PFSK-1 (cell line): ENCODE results near the gene ILF3.

ENCODE experiments used
- FOXP2 ChIP-seq: optimal IDR thresholded peaks from 2 replicates; pipeline ENCODE3; 2011; ENCODE audit warnings: borderline replicate concordance, control low read depth, inconsistent platforms; ENCODE audit not compliant: insufficient read depth; ENCODE audit errors: extremely low read length, extremely low read depth
- POLR2AphosphoS5 ChIP-seq: IDR thresholded peaks from 2 replicates; pipeline ENCODE4 v1.6.1; 2012; ENCODE audit warnings: low read depth, mild to moderate bottlenecking, control low read depth, low read length, moderate library complexity
- SIN3A ChIP-seq: IDR thresholded peaks from 2 replicates; pipeline ENCODE4 v1.6.1; 2012; ENCODE audit warnings: mild to moderate bottlenecking, low read length, moderate library complexity, borderline replicate concordance; ENCODE audit not compliant: insufficient read depth
- TAF1 ChIP-seq: IDR thresholded peaks from 2 replicates; pipeline ENCODE4 v1.6.1; 2012; ENCODE audit warnings: low read length, control low read depth, borderline replicate concordance; ENCODE audit not compliant: insufficient read depth
- TF ChIP-seq, protein P1 (sequence below), 2 experiments: IDR thresholded peaks; 2 replicates each; pipeline versions ENCODE4 v1.6.1 to v1.8.0; 2011 to 2012; ENCODE audit warnings: low read depth in 2 of 2, low read length in 2 of 2, control low read depth in 1 of 2, inconsistent platforms in 1 of 2, mild to moderate bottlenecking in 1 of 2, moderate library complexity in 1 of 2; ENCODE audit not compliant: insufficient read depth in 1 of 2

The ILF3 gene

DNA sequence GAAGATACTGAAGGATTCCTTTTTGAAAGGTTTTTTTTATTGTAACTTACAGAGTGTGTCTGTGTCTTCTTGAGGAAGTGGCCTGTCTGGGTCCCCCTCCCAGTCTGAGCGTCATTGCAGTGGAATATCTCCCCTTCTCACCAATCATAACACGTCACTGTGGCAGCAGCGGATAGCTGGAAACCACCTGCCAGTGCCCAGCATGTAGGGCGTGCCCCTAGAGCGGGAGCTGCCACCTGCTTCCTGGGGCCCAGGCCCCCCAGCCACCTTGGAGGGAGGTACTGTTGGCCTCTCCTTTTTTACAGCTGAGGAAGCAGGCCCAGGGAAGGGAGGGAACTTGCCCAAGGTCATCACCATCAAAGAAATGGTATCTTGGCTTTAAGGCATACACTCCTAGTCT, 59.2 kb downstream of the ILF3 start:
- TF ChIP-seq SIN3A (no peak), POLR2AphosphoS5 (no peak), TAF1 (no peak), FOXP2 (no peak)
- TF ChIP-seq, protein P1, sequence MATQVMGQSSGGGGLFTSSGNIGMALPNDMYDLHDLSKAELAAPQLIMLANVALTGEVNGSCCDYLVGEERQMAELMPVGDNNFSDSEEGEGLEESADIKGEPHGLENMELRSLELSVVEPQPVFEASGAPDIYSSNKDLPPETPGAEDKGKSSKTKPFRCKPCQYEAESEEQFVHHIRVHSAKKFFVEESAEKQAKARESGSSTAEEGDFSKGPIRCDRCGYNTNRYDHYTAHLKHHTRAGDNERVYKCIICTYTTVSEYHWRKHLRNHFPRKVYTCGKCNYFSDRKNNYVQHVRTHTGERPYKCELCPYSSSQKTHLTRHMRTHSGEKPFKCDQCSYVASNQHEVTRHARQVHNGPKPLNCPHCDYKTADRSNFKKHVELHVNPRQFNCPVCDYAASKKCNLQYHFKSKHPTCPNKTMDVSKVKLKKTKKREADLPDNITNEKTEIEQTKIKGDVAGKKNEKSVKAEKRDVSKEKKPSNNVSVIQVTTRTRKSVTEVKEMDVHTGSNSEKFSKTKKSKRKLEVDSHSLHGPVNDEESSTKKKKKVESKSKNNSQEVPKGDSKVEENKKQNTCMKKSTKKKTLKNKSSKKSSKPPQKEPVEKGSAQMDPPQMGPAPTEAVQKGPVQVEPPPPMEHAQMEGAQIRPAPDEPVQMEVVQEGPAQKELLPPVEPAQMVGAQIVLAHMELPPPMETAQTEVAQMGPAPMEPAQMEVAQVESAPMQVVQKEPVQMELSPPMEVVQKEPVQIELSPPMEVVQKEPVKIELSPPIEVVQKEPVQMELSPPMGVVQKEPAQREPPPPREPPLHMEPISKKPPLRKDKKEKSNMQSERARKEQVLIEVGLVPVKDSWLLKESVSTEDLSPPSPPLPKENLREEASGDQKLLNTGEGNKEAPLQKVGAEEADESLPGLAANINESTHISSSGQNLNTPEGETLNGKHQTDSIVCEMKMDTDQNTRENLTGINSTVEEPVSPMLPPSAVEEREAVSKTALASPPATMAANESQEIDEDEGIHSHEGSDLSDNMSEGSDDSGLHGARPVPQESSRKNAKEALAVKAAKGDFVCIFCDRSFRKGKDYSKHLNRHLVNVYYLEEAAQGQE (IDR thresholded peaks at IDR 0.05; ENCODE audit: insufficient read depth in 1 of 2, low read depth in 2 of 2, low read length in 2 of 2), result no peak

GRCh38 chr19:10717054-10717355, 62.9 kb downstream of the ILF3 start:
- TF ChIP-seq SIN3A (no peak), POLR2AphosphoS5 (no peak), TAF1 (no peak), FOXP2 (no peak)
- TF ChIP-seq, protein P1 (IDR thresholded peaks at IDR 0.05; ENCODE audit: insufficient read depth in 1 of 2, low read depth in 2 of 2, low read length in 2 of 2), result no peak

GRCh38 chr19:10717356-10718204, 63.4 kb downstream of the ILF3 start, which contains the start of gene DNM2:
TSS of gene DNM2 (plus strand) at chr19:10718079. CDS start at chr19:10718243, 164 bp downstream.
- peak; percentile 88 for TF ChIP-seq FOXP2
- TF ChIP-seq, protein P1 (IDR thresholded peaks at IDR 0.05; ENCODE audit: insufficient read depth in 1 of 2, low read depth in 2 of 2, low read length in 2 of 2), result no peak
- TF ChIP-seq SIN3A, result 0 out of 2 replicates have a peak, but pooled peaks have one; percentile 51
- TF ChIP-seq POLR2AphosphoS5, result peak; percentile 53
- 0 out of 2 replicates have a peak, but pooled peaks have one; percentile 56 for TF ChIP-seq TAF1

GRCh38 chr19:10718205-10719196, 64.4 kb downstream of the ILF3 start:
- TF ChIP-seq TAF1 (no peak), SIN3A (no peak), POLR2AphosphoS5 (no peak), FOXP2 (no peak)
- TF ChIP-seq, protein P1 (IDR thresholded peaks at IDR 0.05; ENCODE audit: insufficient read depth in 1 of 2, low read depth in 2 of 2, low read length in 2 of 2), result no peak
